Hematopoietic multipotent progenitor cell treated with erythropoietin and hydrocortisone succinate and interleukin-3 and kit ligand, for 15 days (in vitro differentiated cells): Measurements from ENCODE around the gene PAK4.
"Not testable (repeated sequence)": the region's sequence is repeated elsewhere in the genome, so short reads cannot be mapped to it uniquely, and the experiment has no call there.

Experiments used
- DNase-seq: peaks from one replicate; pipeline ENCODE4 v3.0.0-alpha.2; 2015; ENCODE audit warnings: low spot score

The PAK4 gene

GRCh38 chr19:39100500-39101166 is 25.0 kb upstream of the PAK4 start:
- no peak for DNase-seq

GRCh38 chr19:39103151-39103550 is 22.4 kb upstream of the PAK4 start:
- no peak for DNase-seq

GRCh38 chr19:39104186-39104596 is 21.4 kb upstream of the PAK4 start:
- no peak for DNase-seq

GRCh38 chr19:39106194-39106593 is 19.4 kb upstream of the PAK4 start:
- DNase-seq = no peak

- DNase-seq = no peak
Observed at GRCh38 chr19:39109641-39110040, 15.9 kb upstream of the PAK4 start.

- DNase-seq = peak; percentile 68
Observed at GRCh38 chr19:39110263-39110967, 15.2 kb upstream of the PAK4 start.

GRCh38 chr19:39111593-39112199 is 13.9 kb upstream of the PAK4 start:
- DNase-seq = no peak

- DNase-seq = no peak
Observed at GRCh38 chr19:39112338-39112890, 13.2 kb upstream of the PAK4 start.

GRCh38 chr19:39113199-39113598 is 12.4 kb upstream of the PAK4 start:
- no peak for DNase-seq

GRCh38 chr19:39115105-39115847 is 10.3 kb upstream of the PAK4 start:
- DNase-seq = no peak

- DNase-seq = not testable (repeated sequence)
Observed at GRCh38 chr19:39117023-39117422, 8.6 kb upstream of the PAK4 start.

GRCh38 chr19:39119830-39120229 is 5.8 kb upstream of the PAK4 start:
- no peak for DNase-seq

GRCh38 chr19:39122934-39123731 is 2.5 kb upstream of the PAK4 start:
- no peak for DNase-seq

GRCh38 chr19:39124136-39124764 is 1.3 kb upstream of the PAK4 start:
- DNase-seq = no peak

GRCh38 chr19:39125199-39125553 is 410 bp upstream of the PAK4 start:
- DNase-seq = no peak

GRCh38 chr19:39126312-39127187 is 964 bp downstream of the PAK4 start:
- DNase-seq = no peak

GRCh38 chr19:39127812-39128515 is 2.4 kb downstream of the PAK4 start:
- DNase-seq = no peak

GRCh38 chr19:39128516-39129079 is 3.0 kb downstream of the PAK4 start:
- DNase-seq = no peak

GRCh38 chr19:39129116-39129515 is 3.5 kb downstream of the PAK4 start:
- no peak for DNase-seq
